Subcutaneous abdominal adipose tissue (tissue), 5 donors: ENCODE measurements around the gene HPS6.

Experiments used
- H3K27ac ChIP-seq: one replicate; pipeline ENCODE4 v1.7.0; 2013; ENCODE audit warnings: low read depth, mild to moderate bottlenecking, inconsistent platforms, low read length, moderate library complexity
- H3K27me3 ChIP-seq, 5 donors: one replicate each; pipeline ENCODE4 v1.7.0; 2013; ENCODE audit warnings: low read length in 5 of 5, inconsistent platforms in 1 of 5; ENCODE audit not compliant: control insufficient read depth in 5 of 5, insufficient read depth in 4 of 5
- H3K36me3 ChIP-seq, 5 donors: one replicate each; pipeline ENCODE4 v1.7.0; 2013; ENCODE audit warnings: low read length in 5 of 5; ENCODE audit not compliant: control insufficient read depth in 5 of 5, insufficient read depth in 5 of 5
- H3K4me1 ChIP-seq, 5 donors: one replicate each; pipeline ENCODE4 v1.7.0; 2013; ENCODE audit warnings: low read length in 5 of 5, mild to moderate bottlenecking in 3 of 5, moderate library complexity in 1 of 5; ENCODE audit not compliant: control insufficient read depth in 5 of 5, insufficient read depth in 5 of 5
- H3K4me3 ChIP-seq, 5 donors: one replicate each; pipeline ENCODE4 v1.7.0; 2013; ENCODE audit warnings: low read length in 5 of 5, low read depth in 1 of 5
- H3K9ac ChIP-seq, 5 donors: one replicate each; pipeline ENCODE4 v1.7.0; 2013; ENCODE audit warnings: low read length in 5 of 5, mild to moderate bottlenecking in 4 of 5, moderate library complexity in 3 of 5
- H3K9me3 ChIP-seq, 5 donors: one replicate each; pipeline ENCODE4 v1.7.0; 2013; ENCODE audit warnings: low read length in 5 of 5; ENCODE audit not compliant: control insufficient read depth in 5 of 5
- donor health status: healthy.
- donor health status: healthy.
- donor health status: healthy.
- donor health status: healthy.
- donor health status: healthy.

The HPS6 gene

DNA sequence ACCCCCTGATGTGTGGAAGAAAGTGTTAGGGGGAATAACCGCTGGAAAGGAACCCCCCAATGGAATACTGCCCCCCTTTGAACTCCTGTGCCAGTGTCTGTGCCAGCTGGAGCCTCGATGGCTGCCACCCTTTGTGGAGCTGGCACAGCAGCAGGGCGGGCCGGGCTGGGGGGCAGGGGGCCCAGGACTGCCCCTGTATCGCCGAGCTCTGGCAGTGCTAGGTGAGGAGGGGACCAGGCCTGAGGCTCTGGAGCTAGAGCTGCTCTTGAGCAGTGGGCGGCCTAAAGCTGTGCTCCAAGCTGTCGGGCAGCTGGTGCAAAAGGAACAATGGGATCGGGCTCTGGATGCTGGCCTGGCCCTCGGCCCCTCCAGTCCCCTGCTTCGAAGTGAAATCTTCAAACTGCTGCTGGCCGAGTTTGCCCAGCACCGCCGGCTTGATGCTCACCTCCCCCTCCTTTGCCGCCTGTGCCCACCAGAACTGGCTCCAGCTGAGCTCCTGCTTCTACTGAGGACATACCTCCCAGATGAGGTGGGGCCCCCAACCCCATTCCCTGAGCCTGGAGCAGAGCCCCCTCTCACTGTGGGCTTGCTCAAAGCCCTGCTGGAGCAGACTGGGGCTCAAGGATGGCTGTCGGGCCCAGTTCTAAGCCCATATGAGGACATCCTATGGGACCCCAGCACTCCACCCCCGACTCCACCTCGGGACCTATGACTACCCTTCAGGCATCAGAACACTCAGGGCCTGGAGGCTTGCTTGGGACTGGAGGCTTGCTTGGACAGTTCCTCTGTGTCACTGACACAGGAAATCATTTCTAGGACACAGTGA lies 2.2 kb downstream of the HPS6 start:
- Histone ChIP-seq H3K4me3 (peak overlapping the region in 1 of 5 donors; percentile 96), H3K27ac (no peak overlapping the region), H3K9ac (peak overlapping the region in 4 of 5 donors; percentile 15 to 94 (median 86)), H3K4me1 (peaks cover 9 to 44% (median 35%) of the 10 kb centered on the region in 5 donors), H3K36me3 (peaks cover 0 to 26% (median 5%) of the 10 kb centered on the region in 5 donors), H3K27me3 (no peaks in the 10 kb centered on the region), H3K9me3 (no peaks in the 10 kb centered on the region)

DNA sequence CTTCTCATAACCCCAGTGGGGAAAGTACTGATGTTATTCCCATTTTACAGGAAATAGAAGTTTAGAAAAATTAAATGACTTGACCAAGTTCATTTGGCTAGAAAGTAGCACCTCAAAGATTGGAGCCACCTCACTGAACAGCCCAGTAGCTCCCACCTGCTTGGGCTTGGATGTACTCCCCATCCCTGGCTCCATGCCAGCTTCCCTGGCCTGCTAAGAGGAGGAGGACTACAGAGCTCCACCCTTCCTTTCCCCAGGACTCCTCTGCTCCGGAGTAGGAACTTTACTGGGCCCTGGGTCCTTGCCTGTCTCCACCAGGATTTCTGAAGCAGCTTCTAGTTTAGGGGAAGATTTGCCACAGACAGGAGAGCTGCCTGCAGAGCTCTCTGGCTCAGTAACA lies 3.1 kb downstream of the HPS6 start:
- H3K27me3 ChIP-seq: no peaks in the 10 kb centered on the region
- H3K9me3 ChIP-seq: no peaks in the 10 kb centered on the region
- peak overlapping the region in 1 of 5 donors; percentile 39 for H3K9ac ChIP-seq
- H3K27ac ChIP-seq: no peak overlapping the region
- no peak overlapping the region for H3K4me3 ChIP-seq
- peaks cover 0 to 26% (median 5%) of the 10 kb centered on the region in 5 donors for H3K36me3 ChIP-seq
- H3K4me1 ChIP-seq: peaks cover 9 to 44% (median 35%) of the 10 kb centered on the region in 5 donors

GRCh38 chr10:102069071-102069470 lies 3.9 kb downstream of the HPS6 start:
- Histone ChIP-seq H3K27me3 (no peaks in the 10 kb centered on the region), H3K9ac (peak overlapping the region in 1 of 5 donors; percentile 12), H3K4me3 (no peak overlapping the region), H3K9me3 (no peaks in the 10 kb centered on the region), H3K27ac (no peak overlapping the region), H3K36me3 (peaks cover 0 to 26% (median 5%) of the 10 kb centered on the region in 5 donors), H3K4me1 (peaks cover 9 to 44% (median 35%) of the 10 kb centered on the region in 5 donors)

- Histone ChIP-seq H3K9ac (no peak overlapping the region), H3K36me3 (peaks cover 0 to 12% (median 0%) of the 10 kb centered on the region in 5 donors), H3K4me3 (no peak overlapping the region), H3K4me1 (peaks cover 0 to 16% (median 9%) of the 10 kb centered on the region in 5 donors), H3K27me3 (no peaks in the 10 kb centered on the region), H3K27ac (no peak overlapping the region), H3K9me3 (no peaks in the 10 kb centered on the region)
These were observed 7.8 kb downstream of the HPS6 start for GRCh38 chr10:102072673-102073527.

GRCh38 chr10:102083541-102083940 lies 18.4 kb downstream of the HPS6 start:
- no peaks in the 10 kb centered on the region for H3K27me3 ChIP-seq
- no peaks in the 10 kb centered on the region for H3K36me3 ChIP-seq
- no peaks in the 10 kb centered on the region for H3K4me1 ChIP-seq
- H3K27ac ChIP-seq: no peak overlapping the region
- H3K9me3 ChIP-seq: no peaks in the 10 kb centered on the region
- no peak overlapping the region for H3K9ac ChIP-seq
- no peak overlapping the region for H3K4me3 ChIP-seq

DNA sequence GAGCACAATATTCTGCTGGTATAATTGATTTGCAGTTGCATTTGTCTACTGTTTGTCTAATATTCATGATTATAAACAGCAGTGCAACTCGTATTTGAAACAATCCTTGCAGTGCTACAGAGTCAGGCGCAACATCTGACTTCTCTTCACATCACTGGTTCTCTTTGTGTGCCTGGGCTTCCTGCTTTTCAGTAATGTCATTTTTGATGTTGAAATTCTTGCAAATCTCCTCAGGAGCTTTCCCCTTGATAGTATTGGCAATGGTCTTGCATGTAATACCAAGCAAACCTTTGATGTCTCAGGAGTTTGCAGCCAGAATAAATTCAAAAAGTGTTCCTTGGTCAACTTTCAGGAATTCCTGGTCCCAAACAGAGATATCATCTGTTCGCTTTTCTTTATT lies 20.2 kb downstream of the HPS6 start:
- Histone ChIP-seq H3K27ac (no peak overlapping the region), H3K4me3 (no peak overlapping the region), H3K9ac (no peak overlapping the region), H3K4me1 (no peaks in the 10 kb centered on the region), H3K36me3 (no peaks in the 10 kb centered on the region), H3K9me3 (no peaks in the 10 kb centered on the region), H3K27me3 (no peaks in the 10 kb centered on the region)

GRCh38 chr10:102086196-102086595 lies 21.0 kb downstream of the HPS6 start:
- Histone ChIP-seq H3K27ac (no peak overlapping the region), H3K4me3 (no peak overlapping the region), H3K27me3 (no peaks in the 10 kb centered on the region), H3K4me1 (no peaks in the 10 kb centered on the region), H3K9me3 (no peaks in the 10 kb centered on the region), H3K9ac (no peak overlapping the region), H3K36me3 (no peaks in the 10 kb centered on the region)

DNA sequence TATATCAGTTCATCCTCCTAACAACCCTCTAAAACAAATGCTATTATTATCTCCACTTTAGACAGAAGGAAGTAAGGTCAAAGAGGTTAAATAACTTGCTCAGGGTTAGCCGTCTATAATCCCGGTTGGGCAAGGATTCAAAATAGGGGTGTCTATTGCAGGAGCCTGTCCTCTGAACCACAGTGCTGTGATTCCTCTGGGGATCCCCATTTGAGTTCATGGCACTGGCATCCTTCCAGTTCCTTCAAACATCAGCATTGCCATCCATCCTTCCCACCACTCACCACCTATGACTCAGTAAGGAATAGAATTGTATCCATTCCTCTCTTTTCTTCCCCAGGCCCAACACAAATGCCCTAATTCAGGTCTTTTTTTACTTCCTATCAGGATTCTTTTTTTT lies 25.6 kb downstream of the HPS6 start:
- no peak overlapping the region for H3K27ac ChIP-seq
- H3K4me3 ChIP-seq: no peak overlapping the region
- no peaks in the 10 kb centered on the region for H3K9me3 ChIP-seq
- H3K9ac ChIP-seq: no peak overlapping the region
- H3K27me3 ChIP-seq: no peaks in the 10 kb centered on the region
- H3K4me1 ChIP-seq: no peaks in the 10 kb centered on the region
- no peaks in the 10 kb centered on the region for H3K36me3 ChIP-seq

DNA sequence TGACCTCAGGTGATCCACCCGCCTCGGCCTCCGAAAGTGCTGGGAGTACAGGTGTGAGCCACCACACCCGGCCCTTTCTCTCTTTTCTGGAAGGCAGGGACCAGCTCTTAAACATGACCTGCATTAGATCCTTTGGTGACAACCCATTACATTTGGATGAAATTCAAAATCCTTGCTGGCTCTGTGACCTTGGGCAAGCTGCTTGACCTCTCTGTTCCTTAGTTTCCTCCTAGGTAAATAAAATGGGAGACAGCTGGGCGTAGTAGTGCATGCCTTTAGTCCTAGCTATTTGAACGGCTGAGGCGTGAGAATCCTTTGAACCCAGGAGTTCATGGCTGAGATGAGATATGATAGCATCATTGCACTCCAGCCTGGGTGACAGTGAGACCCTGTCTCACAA lies 31.3 kb downstream of the HPS6 start:
- Histone ChIP-seq H3K4me3 (no peak overlapping the region), H3K27me3 (no peaks in the 10 kb centered on the region), H3K9ac (no peak overlapping the region), H3K9me3 (no peaks in the 10 kb centered on the region), H3K4me1 (no peaks in the 10 kb centered on the region), H3K36me3 (no peaks in the 10 kb centered on the region), H3K27ac (no peak overlapping the region)

GRCh38 chr10:102101152-102101551 lies 36.0 kb downstream of the HPS6 start:
- Histone ChIP-seq H3K4me3 (no peak overlapping the region), H3K9ac (no peak overlapping the region), H3K9me3 (no peaks in the 10 kb centered on the region), H3K4me1 (peaks cover 0 to 2% (median 0%) of the 10 kb centered on the region in 5 donors), H3K27me3 (no peaks in the 10 kb centered on the region), H3K27ac (no peak overlapping the region), H3K36me3 (peaks cover 0 to 2% (median 0%) of the 10 kb centered on the region in 5 donors)
